Liver (tissue), 9 donors: ENCODE data around the gene OR6C2. TPM values are rescaled to one million over a fixed set of nuclear protein-coding genes. Genes with fewer than 3 reads are reported as not detected.

Experiments
- DNase-seq: peaks from one replicate; pipeline ENCODE4 v3.0.0-alpha.2; 2017; ENCODE audit warnings: low spot score
- H3K27ac ChIP-seq, 2 donors: one replicate each; pipeline ENCODE4 v1.7.0; 2013; ENCODE audit warnings: inconsistent platforms in 2 of 2, low read length in 2 of 2, control low read depth in 1 of 2, low read depth in 1 of 2, mild to moderate bottlenecking in 1 of 2
- H3K27me3 ChIP-seq, 4 donors: one replicate each; pipeline versions ENCODE4 v1.6.1 to v1.7.0; 2013; ENCODE audit warnings: low read length in 3 of 4, inconsistent platforms in 1 of 4, mild to moderate bottlenecking in 1 of 4, moderate library complexity in 1 of 4; ENCODE audit not compliant: control insufficient read depth in 4 of 4, insufficient read depth in 4 of 4
- H3K36me3 ChIP-seq, 4 donors: one replicate each; pipeline versions ENCODE4 v1.6.1 to v1.7.0; 2013; ENCODE audit warnings: low read length in 3 of 4, mild to moderate bottlenecking in 3 of 4, low read depth in 1 of 4, moderate library complexity in 1 of 4; ENCODE audit not compliant: control insufficient read depth in 4 of 4, insufficient read depth in 3 of 4
- H3K4me1 ChIP-seq, 4 donors: one replicate each; pipeline versions ENCODE4 v1.6.1 to v1.7.0; 2013; ENCODE audit warnings: low read length in 3 of 4, mild to moderate bottlenecking in 3 of 4, moderate library complexity in 1 of 4; ENCODE audit not compliant: control insufficient read depth in 4 of 4, insufficient read depth in 4 of 4
- H3K4me3 ChIP-seq, 3 donors: one replicate each; pipeline versions ENCODE4 v1.6.1 to v1.7.0; 2013; ENCODE audit warnings: low read length in 3 of 3, control low read depth in 1 of 3, low read depth in 1 of 3, mild to moderate bottlenecking in 1 of 3
- H3K9ac ChIP-seq, 2 donors: one replicate each; pipeline ENCODE4 v1.7.0; 2013; ENCODE audit warnings: low read length in 2 of 2, mild to moderate bottlenecking in 2 of 2, moderate library complexity in 2 of 2, control low read depth in 1 of 2, low read depth in 1 of 2
- H3K9me3 ChIP-seq, 4 donors: one replicate each; pipeline versions ENCODE4 v1.6.1 to v1.7.0; 2013; ENCODE audit warnings: low read length in 3 of 4; ENCODE audit not compliant: control insufficient read depth in 4 of 4
- EGR1 ChIP-seq, 2 donors: IDR thresholded peaks; 2 replicates each; pipeline ENCODE4 v1.6.1; 2016 to 2018; ENCODE audit warnings: antibody characterized with exemption in 2 of 2, low read depth in 2 of 2
- FOXA1 ChIP-seq: IDR thresholded peaks from 2 replicates; pipeline ENCODE4 v1.6.1; 2016; ENCODE audit warnings: antibody characterized with exemption
- GABPA ChIP-seq, 2 donors: IDR thresholded peaks in 1 of 2; conservative IDR thresholded peaks in 1 of 2; 2 replicates each; pipeline ENCODE4 v1.6.1; 2016; ENCODE audit warnings: antibody characterized with exemption in 2 of 2, mild to moderate bottlenecking in 1 of 2, moderate library complexity in 1 of 2
- HNF4A ChIP-seq, 2 donors: conservative IDR thresholded peaks; 2 replicates each; pipeline ENCODE4 v1.6.1; 2016; ENCODE audit warnings: antibody characterized with exemption in 2 of 2, mild to moderate bottlenecking in 2 of 2
- JUND ChIP-seq, 2 donors: IDR thresholded peaks; 2 replicates each; pipeline ENCODE4 v1.6.1; 2016; ENCODE audit warnings: antibody characterized with exemption in 2 of 2
- NR2F2 ChIP-seq: IDR thresholded peaks from 2 replicates; pipeline ENCODE4 v1.6.1; 2016; ENCODE audit warnings: antibody characterized with exemption
- RAD21 ChIP-seq, 2 donors: IDR thresholded peaks; 2 replicates each; pipeline ENCODE4 v1.6.1; 2016; ENCODE audit warnings: antibody characterized with exemption in 2 of 2, mild to moderate bottlenecking in 2 of 2
- RXRA ChIP-seq, 2 donors: IDR thresholded peaks; 2 replicates each; pipeline ENCODE4 v1.6.1; 2017 to 2018; ENCODE audit warnings: antibody characterized with exemption in 2 of 2, mild to moderate bottlenecking in 1 of 2
- SP1 ChIP-seq: IDR thresholded peaks from 2 replicates; pipeline ENCODE4 v1.6.1; 2018; ENCODE audit warnings: antibody characterized with exemption, mild to moderate bottlenecking
- YY1 ChIP-seq: IDR thresholded peaks from 2 replicates; pipeline ENCODE4 v1.6.1; 2016; ENCODE audit warnings: antibody characterized with exemption, mild to moderate bottlenecking
- WGBS: extraction: QIAGEN DNeasy Blood & Tissue Kit; methylation state at CpG from one replicate; pipeline ENCODE4 v1.1.7; 2013; 5-methylcytosine and 5-hydroxymethylcytosine counted together
- polyA plus RNA-seq, 2 donors: library from polyadenylated mRNA; stranded (reverse) in 1 of 2; unstranded in 1 of 2; fragments of 200-250 nt in 1 of 2; fragments of >200 nt in 1 of 2; fragmentation: Nextera tagmentation in 1 of 2; extraction: Ambion mirVana in 1 of 2; gene quantifications; one replicate each; pipeline versions ENCODE4 v1.2.1 to v1.2.3, GENCODE V29; 2013 to 2015
- total RNA-seq, 2 donors: library from RNA; depleted of rRNA; stranded (reverse); fragments of >200 nt; gene quantifications; one replicate each; pipeline ENCODE4 v1.2.3, GENCODE V29; 2014
- TF ChIP-seq, protein P1 (sequence below): fragments of 150-350 bp; IDR thresholded peaks from 2 replicates; pipeline ENCODE4 v1.5.1; 2017; ENCODE audit warnings: improper control_type of control experiment, low read depth, low read length; ENCODE audit not compliant: missing input control
- TF ChIP-seq, protein P2 (sequence below): IDR thresholded peaks from 2 replicates; pipeline ENCODE4 v1.6.1; 2016; ENCODE audit warnings: antibody characterized with exemption, mild to moderate bottlenecking
- TF ChIP-seq, protein P3 (sequence below): IDR thresholded peaks from 2 replicates; pipeline ENCODE4 v1.6.1; 2016; ENCODE audit warnings: antibody characterized with exemption
- TF ChIP-seq, protein P4 (sequence below): IDR thresholded peaks from 2 replicates; pipeline ENCODE4 v1.6.1; 2016; ENCODE audit warnings: antibody characterized with exemption
- donor health status: healthy.
- donor health status: healthy.
- donor health status: healthy.
- donor health status: healthy.
- donor health status: healthy.

OR6C2 gene
- total and polyA plus RNA-seq, 4 donors, result not detected

DNA sequence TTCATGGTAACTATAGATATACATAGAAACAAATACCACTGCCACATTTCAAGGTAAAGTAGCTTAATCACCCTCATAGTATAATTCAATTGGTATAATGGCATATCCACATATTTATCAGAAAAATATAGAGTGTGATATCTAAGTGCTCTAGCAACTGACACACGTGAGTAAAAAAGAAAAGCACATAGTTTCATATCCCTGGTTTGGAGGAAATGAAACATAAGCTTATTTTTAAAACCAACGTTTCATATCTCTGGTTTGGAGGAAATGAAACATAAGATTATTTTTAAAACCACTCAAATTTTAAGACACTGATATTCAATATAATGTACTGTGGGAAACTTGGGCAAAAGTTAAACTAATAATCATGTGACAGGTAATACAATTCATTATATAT, 24.0 kb downstream of the OR6C2 start (continued):
- no peak for TF ChIP-seq GABPA (IDR thresholded peaks at IDR 0.05 in 1 of 2, conservative IDR thresholded peaks at IDR 0.05 in 1 of 2)
- no peak for TF ChIP-seq YY1

DNA sequence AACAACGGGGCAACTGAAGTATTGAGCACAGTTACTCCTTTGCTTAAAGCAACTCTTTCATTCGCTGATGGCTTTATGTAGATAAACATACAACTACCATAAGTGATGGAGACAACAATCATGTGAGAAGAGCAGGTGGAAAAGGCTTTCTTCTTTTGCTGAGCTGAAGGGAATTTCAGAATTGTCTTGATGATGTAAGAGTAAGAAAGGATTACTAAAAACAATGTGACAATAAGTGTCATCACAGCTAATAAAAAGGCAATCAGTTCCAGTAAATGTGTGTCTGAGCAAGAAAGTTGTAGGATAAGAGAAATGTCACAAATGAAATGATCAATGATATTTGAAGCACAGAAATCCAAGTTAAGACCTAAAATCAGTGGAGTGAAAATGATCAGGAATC, 25.4 kb downstream of the OR6C2 start:
- Histone ChIP-seq H3K36me3 (no peaks in the 10 kb centered on the region), H3K4me3 (no peak overlapping the region), H3K9me3 (no peaks in the 10 kb centered on the region), H3K4me1 (no peaks in the 10 kb centered on the region), H3K27ac (no peak overlapping the region), H3K27me3 (no peaks in the 10 kb centered on the region), H3K9ac (no peak overlapping the region)
- no peak for DNase-seq
- WGBS, result 71% methylated on average over 2 of the region's 2 CpGs
- TF ChIP-seq, protein P1, sequence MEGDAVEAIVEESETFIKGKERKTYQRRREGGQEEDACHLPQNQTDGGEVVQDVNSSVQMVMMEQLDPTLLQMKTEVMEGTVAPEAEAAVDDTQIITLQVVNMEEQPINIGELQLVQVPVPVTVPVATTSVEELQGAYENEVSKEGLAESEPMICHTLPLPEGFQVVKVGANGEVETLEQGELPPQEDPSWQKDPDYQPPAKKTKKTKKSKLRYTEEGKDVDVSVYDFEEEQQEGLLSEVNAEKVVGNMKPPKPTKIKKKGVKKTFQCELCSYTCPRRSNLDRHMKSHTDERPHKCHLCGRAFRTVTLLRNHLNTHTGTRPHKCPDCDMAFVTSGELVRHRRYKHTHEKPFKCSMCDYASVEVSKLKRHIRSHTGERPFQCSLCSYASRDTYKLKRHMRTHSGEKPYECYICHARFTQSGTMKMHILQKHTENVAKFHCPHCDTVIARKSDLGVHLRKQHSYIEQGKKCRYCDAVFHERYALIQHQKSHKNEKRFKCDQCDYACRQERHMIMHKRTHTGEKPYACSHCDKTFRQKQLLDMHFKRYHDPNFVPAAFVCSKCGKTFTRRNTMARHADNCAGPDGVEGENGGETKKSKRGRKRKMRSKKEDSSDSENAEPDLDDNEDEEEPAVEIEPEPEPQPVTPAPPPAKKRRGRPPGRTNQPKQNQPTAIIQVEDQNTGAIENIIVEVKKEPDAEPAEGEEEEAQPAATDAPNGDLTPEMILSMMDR, result no peak
- TF ChIP-seq JUND (IDR thresholded peaks at IDR 0.05) (no peak), FOXA1 (no peak), RXRA (IDR thresholded peaks at IDR 0.05) (no peak), NR2F2 (no peak), SP1 (no peak), EGR1 (IDR thresholded peaks at IDR 0.05; ENCODE audit: low read depth in 2 of 2) (no peak), GABPA (IDR thresholded peaks at IDR 0.05 in 1 of 2, conservative IDR thresholded peaks at IDR 0.05 in 1 of 2) (no peak), RAD21 (IDR thresholded peaks at IDR 0.05) (no peak), HNF4A (conservative IDR thresholded peaks at IDR 0.05) (no peak)
- TF ChIP-seq, protein P2, sequence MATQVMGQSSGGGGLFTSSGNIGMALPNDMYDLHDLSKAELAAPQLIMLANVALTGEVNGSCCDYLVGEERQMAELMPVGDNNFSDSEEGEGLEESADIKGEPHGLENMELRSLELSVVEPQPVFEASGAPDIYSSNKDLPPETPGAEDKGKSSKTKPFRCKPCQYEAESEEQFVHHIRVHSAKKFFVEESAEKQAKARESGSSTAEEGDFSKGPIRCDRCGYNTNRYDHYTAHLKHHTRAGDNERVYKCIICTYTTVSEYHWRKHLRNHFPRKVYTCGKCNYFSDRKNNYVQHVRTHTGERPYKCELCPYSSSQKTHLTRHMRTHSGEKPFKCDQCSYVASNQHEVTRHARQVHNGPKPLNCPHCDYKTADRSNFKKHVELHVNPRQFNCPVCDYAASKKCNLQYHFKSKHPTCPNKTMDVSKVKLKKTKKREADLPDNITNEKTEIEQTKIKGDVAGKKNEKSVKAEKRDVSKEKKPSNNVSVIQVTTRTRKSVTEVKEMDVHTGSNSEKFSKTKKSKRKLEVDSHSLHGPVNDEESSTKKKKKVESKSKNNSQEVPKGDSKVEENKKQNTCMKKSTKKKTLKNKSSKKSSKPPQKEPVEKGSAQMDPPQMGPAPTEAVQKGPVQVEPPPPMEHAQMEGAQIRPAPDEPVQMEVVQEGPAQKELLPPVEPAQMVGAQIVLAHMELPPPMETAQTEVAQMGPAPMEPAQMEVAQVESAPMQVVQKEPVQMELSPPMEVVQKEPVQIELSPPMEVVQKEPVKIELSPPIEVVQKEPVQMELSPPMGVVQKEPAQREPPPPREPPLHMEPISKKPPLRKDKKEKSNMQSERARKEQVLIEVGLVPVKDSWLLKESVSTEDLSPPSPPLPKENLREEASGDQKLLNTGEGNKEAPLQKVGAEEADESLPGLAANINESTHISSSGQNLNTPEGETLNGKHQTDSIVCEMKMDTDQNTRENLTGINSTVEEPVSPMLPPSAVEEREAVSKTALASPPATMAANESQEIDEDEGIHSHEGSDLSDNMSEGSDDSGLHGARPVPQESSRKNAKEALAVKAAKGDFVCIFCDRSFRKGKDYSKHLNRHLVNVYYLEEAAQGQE, result no peak
- TF ChIP-seq, protein P3, sequence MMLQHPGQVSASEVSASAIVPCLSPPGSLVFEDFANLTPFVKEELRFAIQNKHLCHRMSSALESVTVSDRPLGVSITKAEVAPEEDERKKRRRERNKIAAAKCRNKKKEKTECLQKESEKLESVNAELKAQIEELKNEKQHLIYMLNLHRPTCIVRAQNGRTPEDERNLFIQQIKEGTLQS, result no peak
- TF ChIP-seq, protein P4, sequence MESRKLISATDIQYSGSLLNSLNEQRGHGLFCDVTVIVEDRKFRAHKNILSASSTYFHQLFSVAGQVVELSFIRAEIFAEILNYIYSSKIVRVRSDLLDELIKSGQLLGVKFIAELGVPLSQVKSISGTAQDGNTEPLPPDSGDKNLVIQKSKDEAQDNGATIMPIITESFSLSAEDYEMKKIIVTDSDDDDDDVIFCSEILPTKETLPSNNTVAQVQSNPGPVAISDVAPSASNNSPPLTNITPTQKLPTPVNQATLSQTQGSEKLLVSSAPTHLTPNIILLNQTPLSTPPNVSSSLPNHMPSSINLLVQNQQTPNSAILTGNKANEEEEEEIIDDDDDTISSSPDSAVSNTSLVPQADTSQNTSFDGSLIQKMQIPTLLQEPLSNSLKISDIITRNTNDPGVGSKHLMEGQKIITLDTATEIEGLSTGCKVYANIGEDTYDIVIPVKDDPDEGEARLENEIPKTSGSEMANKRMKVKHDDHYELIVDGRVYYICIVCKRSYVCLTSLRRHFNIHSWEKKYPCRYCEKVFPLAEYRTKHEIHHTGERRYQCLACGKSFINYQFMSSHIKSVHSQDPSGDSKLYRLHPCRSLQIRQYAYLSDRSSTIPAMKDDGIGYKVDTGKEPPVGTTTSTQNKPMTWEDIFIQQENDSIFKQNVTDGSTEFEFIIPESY, result no peak
